IMR-90 (cell line): Measurements from ENCODE around the gene ACOT12.
A peak's percentile ranks its signal among the peaks of the same experiment; 100 is the strongest.

ENCODE experiments used
- CEBPB ChIP-seq: IDR thresholded peaks from 2 replicates; pipeline ENCODE4 v1.6.1; 2012; ENCODE audit warnings: low read depth, low read length, improper control_type of control experiment
- CHD1 ChIP-seq: IDR thresholded peaks from 2 replicates; pipeline ENCODE4 v1.6.1; 2012; ENCODE audit warnings: low read depth, low read length, improper control_type of control experiment
- FOS ChIP-seq: fragments of 150-350 bp; IDR thresholded peaks from 2 replicates; pipeline ENCODE4 v1.6.1; 2016; ENCODE audit warnings: low read depth, low read length
- MAFK ChIP-seq: IDR thresholded peaks from 2 replicates; pipeline ENCODE4 v1.6.1; 2012; ENCODE audit warnings: low read depth, low read length, improper control_type of control experiment
- MAZ ChIP-seq: IDR thresholded peaks from 2 replicates; pipeline ENCODE4 v1.6.1; 2012; ENCODE audit warnings: low read depth, mild to moderate bottlenecking, low read length, improper control_type of control experiment, moderate library complexity, borderline replicate concordance
- MXI1 ChIP-seq: IDR thresholded peaks from 2 replicates; pipeline ENCODE4 v1.6.1; 2012; ENCODE audit warnings: low read depth, mild to moderate bottlenecking, low read length, moderate library complexity, borderline replicate concordance
- POLR2A ChIP-seq: IDR thresholded peaks from 2 replicates; pipeline ENCODE4 v1.6.1; 2012; ENCODE audit warnings: mild to moderate bottlenecking, low read depth, low read length
- RAD21 ChIP-seq: IDR thresholded peaks from 2 replicates; pipeline ENCODE4 v1.6.1; 2012; ENCODE audit warnings: low read length, improper control_type of control experiment
- RCOR1 ChIP-seq: IDR thresholded peaks from 2 replicates; pipeline ENCODE4 v1.6.1; 2012; ENCODE audit warnings: mild to moderate bottlenecking, low read length, improper control_type of control experiment; ENCODE audit not compliant: insufficient replicate concordance
- RFX5 ChIP-seq: IDR thresholded peaks from 2 replicates; pipeline ENCODE4 v1.8.0; 2012; ENCODE audit warnings: low read depth, mild to moderate bottlenecking, low read length, moderate library complexity
- USF2 ChIP-seq: fragments of 150-350 bp; IDR thresholded peaks from 2 replicates; pipeline ENCODE4 v1.6.1; 2017; ENCODE audit warnings: mild to moderate bottlenecking, antibody characterized with exemption, low read length, low read depth
- TF ChIP-seq, protein P1 (sequence below): conservative IDR thresholded peaks from 2 replicates; pipeline ENCODE4 v1.5.1; 2012; ENCODE audit warnings: mild to moderate bottlenecking, low read depth, low read length, improper control_type of control experiment
- TF ChIP-seq, protein P2 (sequence below): fragments of 150-350 bp; IDR thresholded peaks from 2 replicates; pipeline ENCODE4 v1.6.1; 2016; ENCODE audit warnings: low read depth, mild to moderate bottlenecking, low read length, moderate library complexity, borderline replicate concordance

DNA sequence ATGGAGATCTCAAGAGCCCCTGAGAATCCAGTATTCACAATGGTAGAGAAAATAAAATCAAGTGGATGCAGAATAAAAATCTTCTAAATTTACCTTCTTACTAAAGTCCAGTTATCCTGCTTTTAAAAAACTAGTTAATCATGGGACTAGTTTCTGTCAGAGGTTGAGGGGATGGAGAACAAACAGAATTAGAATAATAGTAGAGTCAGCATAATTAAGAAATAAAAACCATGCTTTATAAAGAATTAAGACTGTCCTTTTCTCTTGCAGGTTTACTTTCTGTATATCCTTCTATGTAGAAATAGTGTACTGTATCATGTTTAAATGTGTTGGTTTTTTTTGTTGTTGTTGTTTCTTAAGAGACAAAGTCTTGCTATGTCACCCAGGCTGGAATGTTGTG lies 23.0 kb downstream of the ACOT12 start:
- no peak for TF ChIP-seq POLR2A
- TF ChIP-seq, protein P1, sequence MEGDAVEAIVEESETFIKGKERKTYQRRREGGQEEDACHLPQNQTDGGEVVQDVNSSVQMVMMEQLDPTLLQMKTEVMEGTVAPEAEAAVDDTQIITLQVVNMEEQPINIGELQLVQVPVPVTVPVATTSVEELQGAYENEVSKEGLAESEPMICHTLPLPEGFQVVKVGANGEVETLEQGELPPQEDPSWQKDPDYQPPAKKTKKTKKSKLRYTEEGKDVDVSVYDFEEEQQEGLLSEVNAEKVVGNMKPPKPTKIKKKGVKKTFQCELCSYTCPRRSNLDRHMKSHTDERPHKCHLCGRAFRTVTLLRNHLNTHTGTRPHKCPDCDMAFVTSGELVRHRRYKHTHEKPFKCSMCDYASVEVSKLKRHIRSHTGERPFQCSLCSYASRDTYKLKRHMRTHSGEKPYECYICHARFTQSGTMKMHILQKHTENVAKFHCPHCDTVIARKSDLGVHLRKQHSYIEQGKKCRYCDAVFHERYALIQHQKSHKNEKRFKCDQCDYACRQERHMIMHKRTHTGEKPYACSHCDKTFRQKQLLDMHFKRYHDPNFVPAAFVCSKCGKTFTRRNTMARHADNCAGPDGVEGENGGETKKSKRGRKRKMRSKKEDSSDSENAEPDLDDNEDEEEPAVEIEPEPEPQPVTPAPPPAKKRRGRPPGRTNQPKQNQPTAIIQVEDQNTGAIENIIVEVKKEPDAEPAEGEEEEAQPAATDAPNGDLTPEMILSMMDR = no peak
- TF ChIP-seq, protein P2, sequence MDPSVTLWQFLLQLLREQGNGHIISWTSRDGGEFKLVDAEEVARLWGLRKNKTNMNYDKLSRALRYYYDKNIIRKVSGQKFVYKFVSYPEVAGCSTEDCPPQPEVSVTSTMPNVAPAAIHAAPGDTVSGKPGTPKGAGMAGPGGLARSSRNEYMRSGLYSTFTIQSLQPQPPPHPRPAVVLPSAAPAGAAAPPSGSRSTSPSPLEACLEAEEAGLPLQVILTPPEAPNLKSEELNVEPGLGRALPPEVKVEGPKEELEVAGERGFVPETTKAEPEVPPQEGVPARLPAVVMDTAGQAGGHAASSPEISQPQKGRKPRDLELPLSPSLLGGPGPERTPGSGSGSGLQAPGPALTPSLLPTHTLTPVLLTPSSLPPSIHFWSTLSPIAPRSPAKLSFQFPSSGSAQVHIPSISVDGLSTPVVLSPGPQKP = no peak
- TF ChIP-seq RAD21 = no peak
- TF ChIP-seq CEBPB = no peak
- peak; percentile 58; the same call in 1 of the 2 replicates for TF ChIP-seq MAFK
- no peak for TF ChIP-seq RCOR1
- no peak for TF ChIP-seq RFX5
- no peak for TF ChIP-seq MXI1
- TF ChIP-seq USF2 = no peak
- no peak for TF ChIP-seq MAZ
- no peak for TF ChIP-seq FOS
- TF ChIP-seq CHD1 = no peak
